Mesenchymal stem cell (in vitro differentiated cells and primary cell): ENCODE measurements around the gene CD274.

Experiments used
- DNase-seq: peaks from one replicate; pipeline ENCODE4 v3.0.0-alpha.2; 2013
- H2AFZ ChIP-seq: one replicate; pipeline ENCODE4 v1.6.1; 2013; ENCODE audit warnings: low read depth, mild to moderate bottlenecking, control low read depth, inconsistent platforms, low read length, moderate library complexity
- H2AK5ac ChIP-seq: 2 replicates; pipeline ENCODE4 v1.6.1; 2013; ENCODE audit warnings: low read length, moderate library complexity, mild to moderate bottlenecking, inconsistent platforms; ENCODE audit not compliant: severe bottlenecking
- H2BK120ac ChIP-seq: one replicate; pipeline ENCODE4 v1.6.1; 2013; ENCODE audit warnings: low read depth, mild to moderate bottlenecking, inconsistent platforms, low read length, moderate library complexity
- H2BK12ac ChIP-seq, 2 experiments: one replicate each; pipeline ENCODE4 v1.6.1; 2013; ENCODE audit warnings: inconsistent platforms in 2 of 2, low read length in 2 of 2, mild to moderate bottlenecking in 2 of 2, moderate library complexity in 2 of 2, control low read depth in 1 of 2
- H2BK15ac ChIP-seq: one replicate; pipeline ENCODE4 v1.6.1; 2013; ENCODE audit warnings: mild to moderate bottlenecking, low read depth, inconsistent platforms; ENCODE audit not compliant: poor library complexity, severe bottlenecking
- H2BK5ac ChIP-seq: 2 replicates; pipeline ENCODE4 v1.6.1; 2013; ENCODE audit warnings: low read depth, mild to moderate bottlenecking, low read length, control low read depth, inconsistent platforms; ENCODE audit not compliant: poor library complexity, severe bottlenecking
- H3K14ac ChIP-seq, 2 experiments: one replicate each; pipeline ENCODE4 v1.6.1; 2013; ENCODE audit warnings: inconsistent platforms in 2 of 2, low read length in 2 of 2, control low read depth in 1 of 2, mild to moderate bottlenecking in 1 of 2, moderate library complexity in 1 of 2
- H3K18ac ChIP-seq, 2 experiments: one replicate each; pipeline ENCODE4 v1.6.1; 2013; ENCODE audit warnings: inconsistent platforms in 2 of 2, low read length in 2 of 2, control low read depth in 1 of 2, low read depth in 1 of 2, mild to moderate bottlenecking in 1 of 2
- H3K23ac ChIP-seq, 2 experiments: one replicate each; pipeline ENCODE4 v1.6.1; 2013; ENCODE audit warnings: inconsistent platforms in 2 of 2, low read length in 2 of 2, mild to moderate bottlenecking in 2 of 2, moderate library complexity in 2 of 2, control low read depth in 1 of 2
- H3K27ac ChIP-seq: 2 replicates; pipeline ENCODE4 v1.5.1; 2013; ENCODE audit warnings: mild to moderate bottlenecking, moderate library complexity, low read length, control low read depth, inconsistent platforms; ENCODE audit not compliant: poor library complexity, severe bottlenecking
- H3K27me3 ChIP-seq, 2 experiments: 2 replicates each; pipeline versions ENCODE4 v1.6.1 to v1.7.0; 2013; ENCODE audit warnings: low read length in 2 of 2, mild to moderate bottlenecking in 2 of 2, moderate library complexity in 2 of 2, control low read depth in 1 of 2, inconsistent platforms in 1 of 2; ENCODE audit not compliant: control insufficient read depth in 1 of 2, insufficient read depth in 1 of 2
- H3K36me3 ChIP-seq, 2 experiments: 2 replicates each; pipeline versions ENCODE4 v1.6.1 to v1.7.0; 2013; ENCODE audit warnings: low read length in 2 of 2, control low read depth in 1 of 2, inconsistent platforms in 1 of 2, low read depth in 1 of 2, mild to moderate bottlenecking in 1 of 2; ENCODE audit not compliant: insufficient read depth in 2 of 2, control insufficient read depth in 1 of 2
- H3K4ac ChIP-seq, 2 experiments: one replicate each; pipeline ENCODE4 v1.6.1; 2013; ENCODE audit warnings: inconsistent platforms in 2 of 2, low read length in 2 of 2, mild to moderate bottlenecking in 2 of 2, moderate library complexity in 2 of 2, control low read depth in 1 of 2, low read depth in 1 of 2
- H3K4me1 ChIP-seq: 2 replicates; pipeline ENCODE4 v1.6.1; 2013; ENCODE audit warnings: low read depth, low read length, control low read depth; ENCODE audit not compliant: control insufficient read depth, insufficient read depth
- H3K4me2 ChIP-seq: 2 replicates; pipeline ENCODE4 v1.6.1; 2013; ENCODE audit warnings: low read length, mild to moderate bottlenecking, inconsistent platforms; ENCODE audit not compliant: poor library complexity, severe bottlenecking
- H3K4me3 ChIP-seq, 2 experiments: 2 replicates each; pipeline versions ENCODE4 v1.5.1 to v1.7.0; 2013; ENCODE audit warnings: low read length in 2 of 2, mild to moderate bottlenecking in 2 of 2, control low read depth in 1 of 2, low read depth in 1 of 2; ENCODE audit not compliant: insufficient read depth in 1 of 2
- H3K79me1 ChIP-seq: replicated peaks from 2 replicates; pipeline ENCODE4 v1.6.1; 2013; ENCODE audit warnings: mild to moderate bottlenecking, control low read depth, low read length, inconsistent platforms; ENCODE audit not compliant: poor library complexity, severe bottlenecking
- H3K9ac ChIP-seq: 2 replicates; pipeline ENCODE4 v1.7.0; 2013; ENCODE audit warnings: mild to moderate bottlenecking, low read length, moderate library complexity
- H3K9me3 ChIP-seq: 2 replicates; pipeline ENCODE4 v1.7.0; 2013; ENCODE audit warnings: mild to moderate bottlenecking, low read length; ENCODE audit not compliant: control insufficient read depth
- H4K8ac ChIP-seq: one replicate; pipeline ENCODE4 v1.6.1; 2013; ENCODE audit warnings: inconsistent platforms, mild to moderate bottlenecking, low read length, moderate library complexity
- H4K91ac ChIP-seq: one replicate; pipeline ENCODE4 v1.6.1; 2013; ENCODE audit warnings: mild to moderate bottlenecking, low read length, inconsistent platforms
- WGBS: methylation state at CpG from one replicate; pipeline ENCODE4 v1.1.7; 2013; ENCODE audit warnings: mixed read lengths; 5-methylcytosine and 5-hydroxymethylcytosine counted together

The CD274 gene

DNA sequence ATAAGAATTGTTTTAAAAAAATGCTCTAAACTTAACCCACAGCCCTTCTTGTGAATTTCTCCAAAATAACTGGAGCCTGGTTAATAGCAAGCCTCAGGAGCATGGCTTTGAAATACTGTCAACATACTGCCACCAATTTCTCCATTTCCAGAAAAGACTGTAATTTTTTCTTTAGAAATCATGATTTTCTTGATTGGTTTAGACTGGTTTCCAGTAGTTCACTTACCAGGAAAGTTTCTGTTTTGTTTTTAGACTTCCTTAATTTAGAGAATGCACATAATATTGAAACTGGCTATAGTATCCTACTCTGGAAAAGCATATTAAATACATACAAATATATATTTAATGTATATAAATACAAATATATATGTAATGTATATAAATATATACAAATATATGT, 4.5 kb upstream of the CD274 start:
- Histone ChIP-seq H3K9me3 (no peaks in the 10 kb centered on the region), H2BK5ac (no peak overlapping the region), H2BK15ac (no peak overlapping the region), H3K4me2 (no peak overlapping the region), H3K18ac (no peak overlapping the region), H3K4me3 (no peak overlapping the region), H3K79me1 (no peaks in the 10 kb centered on the region), H3K27ac (no peak overlapping the region), H2AK5ac (no peak overlapping the region), H3K27me3 (no peaks in the 10 kb centered on the region), H3K4me1 (peaks cover 2% of the 10 kb centered on the region), H3K36me3 (no peaks in the 10 kb centered on the region), H4K8ac (no peak overlapping the region), H3K23ac (no peak overlapping the region), H2BK12ac (no peak overlapping the region), H3K4ac (no peak overlapping the region), H2AFZ (no peak overlapping the region), H2BK120ac (no peak overlapping the region), H3K14ac (no peak overlapping the region), H3K9ac (no peak overlapping the region), H4K91ac (no peak overlapping the region)
- no peak for DNase-seq

DNA sequence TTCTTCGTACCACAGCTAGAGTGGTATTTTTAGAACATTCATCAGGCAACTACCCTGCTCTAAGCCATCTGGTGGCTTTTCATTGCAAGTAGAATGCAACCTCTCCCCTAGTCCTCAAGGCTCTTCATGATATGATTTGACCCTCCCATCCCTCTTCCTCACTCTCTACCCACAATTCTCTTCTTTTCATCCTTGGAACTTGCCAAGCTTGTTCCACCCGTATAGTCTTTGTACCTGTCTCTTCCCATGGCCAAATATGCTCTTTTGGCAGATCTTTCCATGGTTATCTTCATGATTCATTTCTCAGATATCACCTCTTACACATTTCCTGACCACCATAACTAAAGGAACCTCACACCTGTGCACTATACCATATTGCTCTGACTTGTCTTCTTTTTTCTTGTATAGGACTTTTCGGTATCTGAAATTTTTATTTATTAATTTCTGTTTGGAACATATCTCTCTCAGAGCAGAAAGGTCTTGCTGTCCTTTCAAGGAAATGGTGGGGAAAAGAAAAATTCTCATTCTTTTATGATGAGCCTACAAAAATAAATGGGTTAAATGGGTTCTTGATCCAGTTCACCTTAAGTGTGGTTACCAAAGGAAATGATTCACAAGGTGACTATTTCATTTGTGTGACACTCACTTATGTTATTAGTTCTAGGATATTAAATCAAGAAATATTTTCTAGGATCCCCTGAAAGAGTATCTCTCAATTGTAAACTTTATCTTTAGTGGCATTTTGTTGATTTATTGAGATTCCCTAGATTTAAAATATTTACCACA, 3.7 kb upstream of the CD274 start:
- no peaks in the 10 kb centered on the region for H3K79me1 ChIP-seq
- H3K4me1 ChIP-seq = peaks cover 2% of the 10 kb centered on the region
- H3K9ac ChIP-seq = no peak overlapping the region
- no peak overlapping the region for H4K8ac ChIP-seq
- no peak overlapping the region for H3K4me2 ChIP-seq
- no peak overlapping the region for H3K4me3 ChIP-seq
- no peak overlapping the region for H2BK120ac ChIP-seq
- no peak overlapping the region for H3K14ac ChIP-seq
- no peak overlapping the region for H3K27ac ChIP-seq
- no peaks in the 10 kb centered on the region for H3K36me3 ChIP-seq
- no peak overlapping the region for H3K23ac ChIP-seq
- no peak overlapping the region for H2BK12ac ChIP-seq
- H2BK5ac ChIP-seq = no peak overlapping the region
- WGBS = 91% methylated on average over 2 of the region's 3 CpGs
- no peak overlapping the region for H3K4ac ChIP-seq
- no peak overlapping the region for H2AK5ac ChIP-seq
- no peak overlapping the region for H2AFZ ChIP-seq
- no peak overlapping the region for H4K91ac ChIP-seq
- no peak overlapping the region for H2BK15ac ChIP-seq
- no peak for DNase-seq
- H3K9me3 ChIP-seq = no peaks in the 10 kb centered on the region
- no peaks in the 10 kb centered on the region for H3K27me3 ChIP-seq
- H3K18ac ChIP-seq = no peak overlapping the region

DNA sequence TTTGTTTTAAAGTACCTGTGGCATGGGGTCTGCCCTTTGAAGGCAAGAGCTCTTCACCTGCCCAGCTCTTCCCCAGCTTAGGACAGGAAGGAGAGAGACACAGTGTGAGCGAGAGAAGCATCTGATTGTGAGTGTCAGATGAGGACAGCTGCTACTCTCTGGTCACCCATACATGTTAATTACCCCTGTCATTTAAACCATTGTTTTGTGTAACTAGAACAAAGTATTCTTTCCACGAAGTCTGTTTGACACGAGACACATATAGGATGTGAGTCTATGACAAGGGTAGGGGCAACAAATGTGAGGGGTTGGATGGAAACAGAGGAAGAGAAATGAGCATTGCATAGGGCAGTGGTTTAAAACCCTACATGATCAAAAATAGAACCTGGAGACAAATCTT, 3.0 kb upstream of the CD274 start:
- H2BK15ac ChIP-seq = no peak overlapping the region
- 82% methylated on average over 2 of the region's 3 CpGs for WGBS

DNA sequence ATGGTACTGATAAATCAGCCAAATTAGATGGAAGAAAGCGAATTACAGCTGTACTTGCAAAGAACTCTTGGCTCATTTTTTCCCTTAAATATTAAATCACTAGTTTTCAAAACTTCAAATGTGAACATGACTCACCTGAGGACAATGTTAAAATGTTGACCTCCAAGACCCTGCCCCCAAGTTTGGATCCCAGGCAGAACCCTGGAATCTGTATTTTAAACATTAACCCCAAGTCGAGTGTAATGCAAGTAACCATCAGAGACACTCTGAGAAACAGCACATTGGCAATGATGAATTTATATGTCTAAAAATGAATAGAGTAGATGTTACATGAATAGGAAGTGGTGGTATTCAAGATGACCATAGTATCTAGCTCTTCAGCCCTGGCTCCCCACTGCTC, 2.3 kb upstream of the CD274 start:
- H2BK120ac ChIP-seq = no peak overlapping the region

More for the DNA sequence above, 3.0 kb upstream of the CD274 start:
- no peak for DNase-seq
- Histone ChIP-seq H3K18ac (no peak overlapping the region), H3K23ac (no peak overlapping the region), H2BK12ac (peak overlapping the region in 1 of 2 experiments; percentile 15), H3K36me3 (no peaks in the 10 kb centered on the region), H2BK120ac (no peak overlapping the region), H2AFZ (no peak overlapping the region), H3K79me1 (peaks cover 2% of the 10 kb centered on the region), H4K91ac (no peak overlapping the region), H3K4me2 (no peak overlapping the region), H3K9me3 (no peaks in the 10 kb centered on the region), H3K4ac (no peak overlapping the region), H2AK5ac (no peak overlapping the region), H3K9ac (no peak overlapping the region), H2BK5ac (no peak overlapping the region), H3K27ac (no peak overlapping the region), H3K4me3 (no peak overlapping the region), H3K4me1 (peaks cover 2% of the 10 kb centered on the region), H3K14ac (no peak overlapping the region), H3K27me3 (no peaks in the 10 kb centered on the region), H4K8ac (no peak overlapping the region)

More for the DNA sequence above, 2.3 kb upstream of the CD274 start:
- Histone ChIP-seq H3K18ac (no peak overlapping the region), H3K4me2 (no peak overlapping the region), H3K27me3 (no peaks in the 10 kb centered on the region), H3K9me3 (no peaks in the 10 kb centered on the region), H3K79me1 (peaks cover 2% of the 10 kb centered on the region), H3K36me3 (no peaks in the 10 kb centered on the region), H3K4me1 (peaks cover 2% of the 10 kb centered on the region), H3K9ac (no peak overlapping the region), H3K4me3 (no peak overlapping the region), H2AFZ (no peak overlapping the region), H2BK12ac (no peak overlapping the region), H3K23ac (no peak overlapping the region), H4K8ac (no peak overlapping the region), H2BK5ac (no peak overlapping the region), H3K27ac (no peak overlapping the region), H3K14ac (no peak overlapping the region), H2BK15ac (no peak overlapping the region), H2AK5ac (no peak overlapping the region), H4K91ac (no peak overlapping the region), H3K4ac (no peak overlapping the region)
- WGBS = 100% methylated on average over 1 of the region's 2 CpGs
- DNase-seq = no peak
